Measurements from ENCODE around the gene SLC25A47.

DNA sequence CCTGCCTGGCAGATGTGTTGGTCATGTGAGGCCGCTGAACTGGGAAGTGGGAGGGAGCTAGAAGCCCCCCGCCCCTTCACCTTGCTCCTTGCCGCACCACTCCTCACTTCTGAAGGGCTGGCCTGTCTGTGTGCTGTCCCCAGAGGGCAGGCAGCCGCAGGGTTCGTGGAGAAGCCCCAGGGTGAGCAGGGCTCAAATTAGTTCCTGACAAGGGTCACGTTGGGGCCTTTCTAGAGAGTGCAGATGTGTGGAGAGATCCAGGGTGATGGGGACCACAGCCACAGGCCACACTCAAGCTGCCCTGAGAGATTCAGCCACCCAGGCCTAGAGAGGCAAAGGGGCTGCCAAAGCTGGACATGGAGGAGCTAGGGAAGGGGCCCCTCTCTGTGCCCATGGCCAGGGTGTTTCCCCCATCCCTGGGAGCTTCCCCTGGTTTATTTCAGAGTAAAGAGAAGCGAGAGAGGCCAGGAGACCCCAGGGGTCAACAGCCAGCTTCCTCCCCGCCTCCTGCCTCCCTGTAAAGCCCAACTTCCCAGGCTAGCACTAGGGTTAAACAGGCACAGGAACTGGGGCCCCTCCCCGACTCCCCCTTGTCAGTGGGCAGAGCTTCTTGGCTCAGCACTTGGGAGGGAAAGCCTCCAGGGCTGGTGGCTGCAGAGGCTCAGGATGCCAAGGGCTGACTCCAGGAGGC is 33.1 kb upstream of the SLC25A47 start:
- TF ChIP-seq, protein P1, sequence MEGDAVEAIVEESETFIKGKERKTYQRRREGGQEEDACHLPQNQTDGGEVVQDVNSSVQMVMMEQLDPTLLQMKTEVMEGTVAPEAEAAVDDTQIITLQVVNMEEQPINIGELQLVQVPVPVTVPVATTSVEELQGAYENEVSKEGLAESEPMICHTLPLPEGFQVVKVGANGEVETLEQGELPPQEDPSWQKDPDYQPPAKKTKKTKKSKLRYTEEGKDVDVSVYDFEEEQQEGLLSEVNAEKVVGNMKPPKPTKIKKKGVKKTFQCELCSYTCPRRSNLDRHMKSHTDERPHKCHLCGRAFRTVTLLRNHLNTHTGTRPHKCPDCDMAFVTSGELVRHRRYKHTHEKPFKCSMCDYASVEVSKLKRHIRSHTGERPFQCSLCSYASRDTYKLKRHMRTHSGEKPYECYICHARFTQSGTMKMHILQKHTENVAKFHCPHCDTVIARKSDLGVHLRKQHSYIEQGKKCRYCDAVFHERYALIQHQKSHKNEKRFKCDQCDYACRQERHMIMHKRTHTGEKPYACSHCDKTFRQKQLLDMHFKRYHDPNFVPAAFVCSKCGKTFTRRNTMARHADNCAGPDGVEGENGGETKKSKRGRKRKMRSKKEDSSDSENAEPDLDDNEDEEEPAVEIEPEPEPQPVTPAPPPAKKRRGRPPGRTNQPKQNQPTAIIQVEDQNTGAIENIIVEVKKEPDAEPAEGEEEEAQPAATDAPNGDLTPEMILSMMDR (IDR thresholded peaks at IDR 0.05; ENCODE audit: extremely low read depth in 1 of 2, insufficient read depth in 1 of 2, low read depth in 1 of 2, low read length in 2 of 2): no peak
- TF ChIP-seq EZH2 (IDR thresholded peaks at IDR 0.05; ENCODE audit: borderline replicate concordance, low read depth, low read length, severe bottlenecking) (no peak), POLR2A (IDR thresholded peaks at IDR 0.05; ENCODE audit: low read depth, low read length) (no peak), MYC (IDR thresholded peaks at IDR 0.05; ENCODE audit: low read depth, low read length) (no peak), POLR2AphosphoS5 (IDR thresholded peaks at IDR 0.05; ENCODE audit: insufficient read depth, low read depth, low read length) (no peak), FOS (IDR thresholded peaks at IDR 0.05; ENCODE audit: borderline replicate concordance, insufficient read depth, low read length) (no peak)
- TF ChIP-seq, protein P2, sequence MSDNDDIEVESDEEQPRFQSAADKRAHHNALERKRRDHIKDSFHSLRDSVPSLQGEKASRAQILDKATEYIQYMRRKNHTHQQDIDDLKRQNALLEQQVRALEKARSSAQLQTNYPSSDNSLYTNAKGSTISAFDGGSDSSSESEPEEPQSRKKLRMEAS (IDR thresholded peaks at IDR 0.05; ENCODE audit: insufficient read depth, insufficient read length): no peak
